A549 (cell line): ENCODE data around the gene M6PR. TPM values are rescaled to one million over a fixed set of nuclear protein-coding genes. Genes with fewer than 3 reads are reported as not detected.

Experiments used
- polyA plus RNA-seq, 4 experiments: library from polyadenylated mRNA; depleted of rRNA in 3 of 4; stranded (reverse); fragments of >200 nt; fragmentation: RNase III in 1 of 4; extraction: RNeasy Plus Mini Kit Qiagen cat#74134 plus additional on column Dnase treatment in 1 of 4; gene quantifications; 2 replicates in 3 of 4; 3 replicates in 1 of 4; pipeline ENCODE4 v1.2.3, GENCODE V29; 2011 to 2017

The M6PR gene
- polyA plus RNA-seq, 2 of the 4 experiments (the other 2 are of a cell fraction), result 162 to 187 TPM

Other genes with a start within 250 kb of the M6PR start
- gene A2ML1, start 127.0 kb downstream of the M6PR start, polyA plus RNA-seq (2011; rRNA removed), result not detected in 2 replicates
- not detected in 3 replicates for gene A2ML1, start 127.0 kb downstream of the M6PR start, polyA plus RNA-seq (2017; fragmentation: RNase III; extraction: RNeasy Plus Mini Kit Qiagen cat#74134 plus additional on column Dnase treatment)
- 26.5 and 40.5 TPM in 2 replicates for gene PHC1, start 35.1 kb downstream of the M6PR start, polyA plus RNA-seq (2011; rRNA removed)
- 10.6 to 12.6 TPM (median 11.2 TPM) in 3 replicates for gene PHC1, start 35.1 kb downstream of the M6PR start, polyA plus RNA-seq (2017; fragmentation: RNase III; extraction: RNeasy Plus Mini Kit Qiagen cat#74134 plus additional on column Dnase treatment)
- 7.5 and 9.4 TPM in 2 replicates for gene KLRG1, start 39.9 kb upstream of the M6PR start, polyA plus RNA-seq (2011; rRNA removed)
- 3.8 to 5.1 TPM (median 4.8 TPM) in 3 replicates for gene KLRG1, start 39.9 kb upstream of the M6PR start, polyA plus RNA-seq (2017; fragmentation: RNase III; extraction: RNeasy Plus Mini Kit Qiagen cat#74134 plus additional on column Dnase treatment)
- 0.01 TPM in 1 of 2 replicates, not detected in the other for gene A2M, start 166.3 kb upstream of the M6PR start, polyA plus RNA-seq (2011; rRNA removed)
- not detected in 3 replicates for gene A2M, start 166.3 kb upstream of the M6PR start, polyA plus RNA-seq (2017; fragmentation: RNase III; extraction: RNeasy Plus Mini Kit Qiagen cat#74134 plus additional on column Dnase treatment)